SHP77 treated with DMSO at 0.1 percent for 48 hours (cell line): Measurements from ENCODE around the gene TEKT4.
"Not testable (repeated sequence)": the region's sequence is repeated elsewhere in the genome, so short reads cannot be mapped to it uniquely, and the experiment has no call there.

ENCODE experiments used
- DNase-seq: peaks from one replicate; lab custom pipeline; 2025; lab: John Stamatoyannopoulos, UW

TEKT4 gene

GRCh38 chr2:94875820-94876522, 4.7 kb downstream of the TEKT4 start:
- DNase-seq = no peak

GRCh38 chr2:94876523-94876863, 5.3 kb downstream of the TEKT4 start:
- DNase-seq = no peak

- DNase-seq = no peak
Measured at GRCh38 chr2:94877129-94877528, 5.9 kb downstream of the TEKT4 start.

- not testable (repeated sequence) for DNase-seq
Measured at GRCh38 chr2:94878575-94878974, 7.3 kb downstream of the TEKT4 start.

GRCh38 chr2:94879314-94879981, 8.2 kb downstream of the TEKT4 start:
- DNase-seq = no peak

- no peak for DNase-seq
Measured at GRCh38 chr2:94879982-94880377, 8.8 kb downstream of the TEKT4 start.

- no peak for DNase-seq
Measured at GRCh38 chr2:94880507-94880906, 9.3 kb downstream of the TEKT4 start.

- no peak for DNase-seq
Measured at GRCh38 chr2:94881070-94881469, 9.8 kb downstream of the TEKT4 start.

GRCh38 chr2:94890234-94890633, 19.0 kb downstream of the TEKT4 start:
- DNase-seq = no peak

- not testable (repeated sequence) for DNase-seq
Measured at GRCh38 chr2:94895273-94895672, 24.0 kb downstream of the TEKT4 start.

GRCh38 chr2:94906976-94907375, 35.7 kb downstream of the TEKT4 start:
- not testable (repeated sequence) for DNase-seq

- no peak for DNase-seq
Measured at GRCh38 chr2:94923196-94923595, 52.0 kb downstream of the TEKT4 start.

GRCh38 chr2:94924999-94925398, 53.8 kb downstream of the TEKT4 start:
- not testable (repeated sequence) for DNase-seq
